ENCODE results near the gene BCL7C. TPM values are rescaled to one million over a fixed set of nuclear protein-coding genes. Genes with fewer than 3 reads are reported as not detected.

The BCL7C gene
- total and polyA plus RNA-seq, 2 of the 13 experiments (the other 11 are each of a cell fraction or from before 2014, with no cell fraction given) = 17.7 to 33.8 TPM

DNA sequence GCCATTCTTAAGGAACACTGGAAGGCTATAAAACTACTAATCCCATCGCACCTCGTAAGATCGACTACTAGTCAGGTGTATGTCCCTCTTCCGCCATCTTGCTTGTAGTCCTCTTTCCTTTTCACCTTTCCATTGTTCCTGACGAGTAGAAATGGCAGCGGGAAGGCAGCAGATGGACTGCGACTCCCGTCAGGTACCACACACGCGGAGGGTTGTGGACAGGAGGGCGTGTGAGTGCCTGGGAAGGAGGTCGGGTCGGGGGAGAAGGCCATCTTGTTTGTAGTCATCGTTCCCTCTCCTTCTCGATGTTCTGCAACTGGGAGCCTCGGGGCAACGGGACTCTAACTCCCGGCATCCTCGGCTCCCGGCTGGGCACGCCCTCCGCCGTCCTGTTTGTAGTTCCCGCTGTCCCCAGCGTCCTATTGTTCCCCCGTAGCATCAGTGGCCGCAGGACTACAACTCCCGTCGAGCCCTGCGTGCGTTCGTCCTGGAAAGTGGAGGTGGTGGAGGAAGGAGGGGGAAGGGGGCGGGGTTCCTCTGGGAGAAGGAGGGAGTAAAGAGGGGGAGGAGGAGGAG is 29.2 kb upstream of the BCL7C start (continued):
- TF ChIP-seq, protein P1, sequence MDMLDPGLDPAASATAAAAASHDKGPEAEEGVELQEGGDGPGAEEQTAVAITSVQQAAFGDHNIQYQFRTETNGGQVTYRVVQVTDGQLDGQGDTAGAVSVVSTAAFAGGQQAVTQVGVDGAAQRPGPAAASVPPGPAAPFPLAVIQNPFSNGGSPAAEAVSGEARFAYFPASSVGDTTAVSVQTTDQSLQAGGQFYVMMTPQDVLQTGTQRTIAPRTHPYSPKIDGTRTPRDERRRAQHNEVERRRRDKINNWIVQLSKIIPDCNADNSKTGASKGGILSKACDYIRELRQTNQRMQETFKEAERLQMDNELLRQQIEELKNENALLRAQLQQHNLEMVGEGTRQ (IDR thresholded peaks at IDR 0.05; ENCODE audit: low read depth, low read length) = no peak
- TF ChIP-seq, protein P1 (CRISPR knock-in tag; IDR thresholded peaks at IDR 0.05; ENCODE audit: borderline replicate concordance) = peak; percentile 72
- TF ChIP-seq ZNF562 (CRISPR knock-in tag; IDR thresholded peaks at IDR 0.05; ENCODE audit: borderline replicate concordance) = no peak
- no peak for TF ChIP-seq JDP2 (CRISPR knock-in tag; IDR thresholded peaks at IDR 0.05; ENCODE audit: borderline replicate concordance)
- TF ChIP-seq FOXJ3 (CRISPR knock-in tag; IDR thresholded peaks at IDR 0.05; ENCODE audit: borderline replicate concordance) = no peak
- no peak for TF ChIP-seq ZNF24 (IDR thresholded peaks at IDR 0.05)
- TF ChIP-seq MLLT10 (CRISPR knock-in tag; IDR thresholded peaks at IDR 0.05) = no peak
- peak; percentile 66 to 86 for TF ChIP-seq POLR2A (IDR thresholded peaks at IDR 0.05; ENCODE audit: insufficient read depth in 1 of 2, low read depth in 2 of 2, low read length in 2 of 2)
- TF ChIP-seq ZFX (CRISPR knock-in tag; IDR thresholded peaks at IDR 0.05; ENCODE audit: low read depth) = 0 out of 2 replicates have a peak, but pooled peaks have one; percentile 47
- TF ChIP-seq, protein P2, sequence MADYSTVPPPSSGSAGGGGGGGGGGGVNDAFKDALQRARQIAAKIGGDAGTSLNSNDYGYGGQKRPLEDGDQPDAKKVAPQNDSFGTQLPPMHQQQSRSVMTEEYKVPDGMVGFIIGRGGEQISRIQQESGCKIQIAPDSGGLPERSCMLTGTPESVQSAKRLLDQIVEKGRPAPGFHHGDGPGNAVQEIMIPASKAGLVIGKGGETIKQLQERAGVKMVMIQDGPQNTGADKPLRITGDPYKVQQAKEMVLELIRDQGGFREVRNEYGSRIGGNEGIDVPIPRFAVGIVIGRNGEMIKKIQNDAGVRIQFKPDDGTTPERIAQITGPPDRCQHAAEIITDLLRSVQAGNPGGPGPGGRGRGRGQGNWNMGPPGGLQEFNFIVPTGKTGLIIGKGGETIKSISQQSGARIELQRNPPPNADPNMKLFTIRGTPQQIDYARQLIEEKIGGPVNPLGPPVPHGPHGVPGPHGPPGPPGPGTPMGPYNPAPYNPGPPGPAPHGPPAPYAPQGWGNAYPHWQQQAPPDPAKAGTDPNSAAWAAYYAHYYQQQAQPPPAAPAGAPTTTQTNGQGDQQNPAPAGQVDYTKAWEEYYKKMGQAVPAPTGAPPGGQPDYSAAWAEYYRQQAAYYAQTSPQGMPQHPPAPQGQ (CRISPR knock-in tag; IDR thresholded peaks at IDR 0.05; ENCODE audit: borderline replicate concordance) = peak; percentile 37; the same call in 1 of the 2 replicates
- no peak; the same call in 1 of the 2 replicates for TF ChIP-seq KAT8 (CRISPR knock-in tag; IDR thresholded peaks at IDR 0.05)
- no peak for TF ChIP-seq ZC3H4 (CRISPR knock-in tag; IDR thresholded peaks at IDR 0.05; ENCODE audit: borderline replicate concordance)
- TF ChIP-seq ZNF235 (CRISPR knock-in tag; IDR thresholded peaks at IDR 0.05; ENCODE audit: borderline replicate concordance) = no peak
- TF ChIP-seq FOXA3 (CRISPR knock-in tag; IDR thresholded peaks at IDR 0.05) = 0 out of 2 replicates have a peak, but pooled peaks have one; percentile 54
- TF ChIP-seq ZNF782 (CRISPR knock-in tag; IDR thresholded peaks at IDR 0.05; ENCODE audit: borderline replicate concordance) = no peak; the same call in 1 of the 2 replicates
- TF ChIP-seq ZNF17 (CRISPR knock-in tag; IDR thresholded peaks at IDR 0.05) = no peak
- peak; percentile 56; the same call in 1 of the 2 replicates for TF ChIP-seq NFKBIZ (CRISPR knock-in tag; IDR thresholded peaks at IDR 0.05)
- TF ChIP-seq, protein P3, sequence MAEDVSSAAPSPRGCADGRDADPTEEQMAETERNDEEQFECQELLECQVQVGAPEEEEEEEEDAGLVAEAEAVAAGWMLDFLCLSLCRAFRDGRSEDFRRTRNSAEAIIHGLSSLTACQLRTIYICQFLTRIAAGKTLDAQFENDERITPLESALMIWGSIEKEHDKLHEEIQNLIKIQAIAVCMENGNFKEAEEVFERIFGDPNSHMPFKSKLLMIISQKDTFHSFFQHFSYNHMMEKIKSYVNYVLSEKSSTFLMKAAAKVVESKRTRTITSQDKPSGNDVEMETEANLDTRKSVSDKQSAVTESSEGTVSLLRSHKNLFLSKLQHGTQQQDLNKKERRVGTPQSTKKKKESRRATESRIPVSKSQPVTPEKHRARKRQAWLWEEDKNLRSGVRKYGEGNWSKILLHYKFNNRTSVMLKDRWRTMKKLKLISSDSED (CRISPR knock-in tag; IDR thresholded peaks at IDR 0.05) = no peak
- no peak for TF ChIP-seq MTF2 (CRISPR knock-in tag; IDR thresholded peaks at IDR 0.05; ENCODE audit: borderline replicate concordance)
- peak; percentile 96 for TF ChIP-seq YY1 (IDR thresholded peaks at IDR 0.05; ENCODE audit: insufficient read depth, insufficient replicate concordance, low read depth, low read length)
- TF ChIP-seq, protein P4, sequence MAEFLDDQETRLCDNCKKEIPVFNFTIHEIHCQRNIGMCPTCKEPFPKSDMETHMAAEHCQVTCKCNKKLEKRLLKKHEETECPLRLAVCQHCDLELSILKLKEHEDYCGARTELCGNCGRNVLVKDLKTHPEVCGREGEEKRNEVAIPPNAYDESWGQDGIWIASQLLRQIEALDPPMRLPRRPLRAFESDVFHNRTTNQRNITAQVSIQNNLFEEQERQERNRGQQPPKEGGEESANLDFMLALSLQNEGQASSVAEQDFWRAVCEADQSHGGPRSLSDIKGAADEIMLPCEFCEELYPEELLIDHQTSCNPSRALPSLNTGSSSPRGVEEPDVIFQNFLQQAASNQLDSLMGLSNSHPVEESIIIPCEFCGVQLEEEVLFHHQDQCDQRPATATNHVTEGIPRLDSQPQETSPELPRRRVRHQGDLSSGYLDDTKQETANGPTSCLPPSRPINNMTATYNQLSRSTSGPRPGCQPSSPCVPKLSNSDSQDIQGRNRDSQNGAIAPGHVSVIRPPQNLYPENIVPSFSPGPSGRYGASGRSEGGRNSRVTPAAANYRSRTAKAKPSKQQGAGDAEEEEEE (CRISPR knock-in tag; IDR thresholded peaks at IDR 0.05; ENCODE audit: borderline replicate concordance) = no peak
- TF ChIP-seq ATRX (CRISPR knock-in tag; IDR thresholded peaks at IDR 0.05; ENCODE audit: borderline replicate concordance) = peak; percentile 82; the same call in 1 of the 2 replicates
- no peak; a peak in 2 of 4 replicates for TF ChIP-seq KLF16 (CRISPR knock-in tag; IDR thresholded peaks at IDR 0.05)

All from HepG2 (cell line).